HCT116 (cell line): Measurements from ENCODE around the gene MCF2L. TPM values are rescaled to one million over a fixed set of nuclear protein-coding genes. Genes with fewer than 3 reads are reported as not detected.
"Not testable (repeated sequence)": the region's sequence is repeated elsewhere in the genome, so short reads cannot be mapped to it uniquely, and the experiment has no call there.

Experiments
- ATAC-seq: fragments of 200-7000 bp; cut with Tn5 transposase; 2 replicates; pipeline ENCODE4 v1.9.1; 2020; ENCODE audit warnings: mild to moderate bottlenecking, moderate library complexity
- BruUV-seq: library from RNA; stranded (reverse); fragments of 400-500 nt; replicated peaks from 2 replicates; lab custom pipeline; 2021; lab: Mats Ljungman, UMichigan
- CTCF ChIA-PET: fragments of 300-600 bp; sonication (Branson Sonifier 250); formaldehyde crosslinking; loops from one replicate; lab custom pipeline; 2021; ENCODE audit warnings: antibody characterized with exemption; lab: Charles Lee
- POLR2A ChIA-PET: fragments of 300-600, 350-600 bp; sonication (Branson Sonifier 250); formaldehyde crosslinking; loops from one replicate; lab custom pipeline; 2021; ENCODE audit warnings: antibody characterized with exemption; lab: Charles Lee
- RAD21 ChIA-PET, 2 experiments: fragments of 300-600 bp; sonication (Branson Sonifier 250); formaldehyde crosslinking; loops; one replicate each; lab custom pipeline; 2023; ENCODE audit warnings: low total read pairs in 2 of 2; ENCODE audit not compliant: uncharacterized antibody in 2 of 2, unreplicated experiment in 2 of 2, low non-redundant PET in 1 of 2; lab: Charles Lee
- DNase-seq: peaks from one replicate; pipeline ENCODE4 v3.0.0-alpha.2; 2010; ENCODE audit warnings: low read depth, low spot score
- H2AFZ ChIP-seq: fragments of 200-600 bp; shearing (Covaris generic), sonication (generic); 2 replicates; pipeline ENCODE4 v1.6.1; 2017; ENCODE audit warnings: low read depth, mixed run types, mixed read lengths, antibody characterized with exemption, low read length; ENCODE audit not compliant: poor library complexity, severe bottlenecking
- H3K27ac ChIP-seq: 2 replicates; pipeline ENCODE4 v1.5.1; 2012; ENCODE audit warnings: low read depth, low read length
- H3K27me3 ChIP-seq: fragments of 200-600 bp; sonication (generic); 2 replicates; pipeline ENCODE4 v1.6.1; 2016; ENCODE audit warnings: mixed run types, low read length, mixed read lengths; ENCODE audit not compliant: insufficient read depth
- H3K36me3 ChIP-seq, 2 experiments: fragments of 200-500 bp in 1 of 2; fragments of 200-600 bp in 1 of 2; sonication (Bioruptor generic) in 1 of 2; sonication (generic) in 1 of 2; 2 replicates each; pipeline versions ENCODE4 v1.5.1 to v1.6.1; 2014 to 2016; ENCODE audit warnings: low read length in 2 of 2, inconsistent platforms in 1 of 2, mixed read lengths in 1 of 2, mixed run types in 1 of 2; ENCODE audit not compliant: insufficient read depth in 2 of 2, control insufficient read depth in 1 of 2
- H3K4me1 ChIP-seq, 2 experiments: fragments of 200-600 bp in 1 of 2; sonication (generic) in 1 of 2; 2 replicates each; pipeline versions ENCODE4 v1.5.1 to v1.6.1; 2012 to 2017; ENCODE audit warnings: low read length in 2 of 2, inconsistent platforms in 1 of 2, mild to moderate bottlenecking in 1 of 2, mixed read lengths in 1 of 2, mixed run types in 1 of 2, moderate library complexity in 1 of 2; ENCODE audit not compliant: insufficient read depth in 2 of 2, control insufficient read depth in 1 of 2
- H3K4me2 ChIP-seq: fragments of 200-600 bp; sonication (generic); 2 replicates; pipeline ENCODE4 v1.6.1; 2017; ENCODE audit warnings: mixed run types, low read length, mixed read lengths
- H3K4me3 ChIP-seq, 2 experiments: fragments of 200-600 bp in 1 of 2; sonication (generic) in 1 of 2; replicated peaks in 1 of 2; 2 replicates each; pipeline ENCODE4 v1.5.1; 2011 to 2016; ENCODE audit warnings: low read length in 2 of 2, control low read depth in 1 of 2, low read depth in 1 of 2, mild to moderate bottlenecking in 1 of 2, mixed read lengths in 1 of 2, mixed run types in 1 of 2
- H3K79me2 ChIP-seq: fragments of 200-600 bp; sonication (generic); 2 replicates; pipeline ENCODE4 v1.6.1; 2017; ENCODE audit warnings: mild to moderate bottlenecking, mixed run types, low read length, moderate library complexity, mixed read lengths; ENCODE audit not compliant: insufficient read depth
- H3K9ac ChIP-seq: fragments of 200-600 bp; sonication (generic); 2 replicates; pipeline ENCODE4 v1.6.1; 2016; ENCODE audit warnings: low read length, mixed read lengths
- H3K9me2 ChIP-seq: fragments of 200-600 bp; sonication (generic), shearing (Covaris generic); 2 replicates; pipeline ENCODE4 v1.6.1; 2017; ENCODE audit warnings: mixed run types, mild to moderate bottlenecking, moderate library complexity; ENCODE audit not compliant: insufficient read depth
- H3K9me3 ChIP-seq, 2 experiments: fragments of 200-500 bp in 1 of 2; fragments of 200-600 bp in 1 of 2; sonication (Bioruptor generic) in 1 of 2; sonication (generic) in 1 of 2; 2 replicates each; pipeline ENCODE4 v1.6.1; 2014 to 2017; ENCODE audit warnings: low read length in 2 of 2, mixed read lengths in 2 of 2, inconsistent platforms in 1 of 2, low read depth in 1 of 2, mild to moderate bottlenecking in 1 of 2, mixed run types in 1 of 2, moderate library complexity in 1 of 2; ENCODE audit not compliant: control insufficient read depth in 1 of 2, insufficient read depth in 1 of 2
- H4K20me1 ChIP-seq: fragments of 200-600 bp; sonication (generic), shearing (Covaris generic); 2 replicates; pipeline ENCODE4 v1.6.1; 2017; ENCODE audit warnings: mixed run types, mild to moderate bottlenecking, moderate library complexity; ENCODE audit not compliant: insufficient read depth
- FOSL1 ChIP-seq: IDR thresholded peaks from 2 replicates; pipeline ENCODE4 v1.6.1; 2012; ENCODE audit warnings: low read depth
- JUND ChIP-seq: IDR thresholded peaks from 2 replicates; pipeline ENCODE4 v1.6.1; 2012
- POLR2AphosphoS5 ChIP-seq: IDR thresholded peaks from 2 replicates; pipeline ENCODE4 v1.6.1; 2011; ENCODE audit warnings: mild to moderate bottlenecking, low read depth, low read length, moderate library complexity
- YY1 ChIP-seq: IDR thresholded peaks from 2 replicates; pipeline ENCODE4 v1.6.1; 2011; ENCODE audit warnings: low read length, low read depth, moderate library complexity, mild to moderate bottlenecking; ENCODE audit not compliant: insufficient replicate concordance; ENCODE audit errors: extremely low read depth
- ZNF274 ChIP-seq: fragments of 200-500 bp; sonication (Bioruptor generic); IDR thresholded peaks from 2 replicates; pipeline ENCODE4 v1.6.1; 2014; ENCODE audit warnings: mild to moderate bottlenecking, low read depth, low read length, inconsistent platforms
- intact Hi-C: fragments of 100-400 bp; cut with micrococcal nuclease; formaldehyde crosslinking; loops from 2 replicates; pipeline ENCODE4 v1.10.0; 2022
- total RNA-seq: library from RNA; stranded (reverse); gene quantifications from one replicate; pipeline ENCODE4 v1.2.1, GENCODE V29; 2021; ENCODE audit not compliant: unreplicated experiment
- TF ChIP-seq, protein P1 (sequence below): IDR thresholded peaks from 2 replicates; pipeline ENCODE4 v1.6.1; 2012

MCF2L gene
- total RNA-seq, 1 experiment from 2014 or later = 19.3 TPM

- TF ChIP-seq POLR2AphosphoS5 (no peak), JUND (no peak), YY1 (no peak), FOSL1 (no peak), ZNF274 (no peak)
- TF ChIP-seq, protein P1, sequence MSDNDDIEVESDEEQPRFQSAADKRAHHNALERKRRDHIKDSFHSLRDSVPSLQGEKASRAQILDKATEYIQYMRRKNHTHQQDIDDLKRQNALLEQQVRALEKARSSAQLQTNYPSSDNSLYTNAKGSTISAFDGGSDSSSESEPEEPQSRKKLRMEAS = no peak
These were observed 88.1 kb downstream of the MCF2L start (continued) for GRCh38 chr13:113057084-113057483.

- H3K27ac ChIP-seq, H3K4me2 ChIP-seq, ATAC-seq, BruUV-seq, H2AFZ ChIP-seq, RAD21 ChIA-PET, H3K9me3 ChIP-seq, POLR2A ChIA-PET, H4K20me1 ChIP-seq, H3K79me2 ChIP-seq, CTCF ChIA-PET, DNase-seq, H3K9ac ChIP-seq, H3K36me3 ChIP-seq, H3K4me3 ChIP-seq, H3K9me2 ChIP-seq, H3K27me3 ChIP-seq, intact Hi-C loops: not testable (repeated sequence)
- H3K4me1 ChIP-seq = peaks cover 10 to 16% of the 10 kb centered on the region in 2 experiments; a peak in 3 of 4 replicates
These were observed 88.5 kb downstream of the MCF2L start for GRCh38 chr13:113057559-113057958.
